Fibroblast of villous mesenchyme (primary cell): ENCODE data around the gene RASA4B. TPM values are rescaled to one million over a fixed set of nuclear protein-coding genes. Genes with fewer than 3 reads are reported as not detected.

ENCODE experiments used
- DNase-seq: peaks from one replicate; pipeline ENCODE4 v3.0.0-alpha.2; 2010; ENCODE audit warnings: low read depth
- H3K4me3 ChIP-seq: 2 replicates; pipeline ENCODE4 v1.5.1; 2011; ENCODE audit warnings: low read depth, mild to moderate bottlenecking, low read length
- CTCF ChIP-seq: IDR thresholded peaks from 2 replicates; pipeline ENCODE4 v1.5.1; 2012; ENCODE audit warnings: low read depth, mild to moderate bottlenecking, low read length; ENCODE audit not compliant: insufficient read depth
- total RNA-seq: library from RNA; depleted of rRNA; stranded (reverse); fragments of >200 nt; gene quantifications from 2 replicates; pipeline ENCODE4 v1.2.3, GENCODE V29; 2012

Gene RASA4B
- total RNA-seq, 1 donor, result 3.5 TPM

- no peak overlapping the region for H3K4me3 ChIP-seq
- no peak for DNase-seq
- TF ChIP-seq CTCF, result no peak
Observed at GRCh38 chr7:102436118-102436517, 81.5 kb downstream of the RASA4B start.

- TF ChIP-seq CTCF, result no peak
- no peak for DNase-seq
- peak overlapping the region; percentile 81 for H3K4me3 ChIP-seq
Observed at GRCh38 chr7:102434039-102434486, 83.5 kb downstream of the RASA4B start.

GRCh38 chr7:102433219-102434038, 84.1 kb downstream of the RASA4B start, which contains the start of gene ORAI2:
Gene ORAI2 (plus strand): TSS chr7:102433575. CDS start chr7:102438957, 5,382 bp downstream.
- peak within 1 kb of the TSS; percentile 81 for H3K4me3 ChIP-seq
- TF ChIP-seq CTCF, result no peak
- DNase-seq, result peak; percentile 72

Other genes starting within 250 kb of the RASA4B start
- 0.43 and 0.97 TPM in 2 replicates for gene SH2B2, start 230.9 kb downstream of the RASA4B start, total RNA-seq
- not detected in 2 replicates for gene SPDYE6, start 161.3 kb downstream of the RASA4B start, total RNA-seq
- 17.4 and 18.6 TPM in 2 replicates for gene PRKRIP1, start 121.4 kb downstream of the RASA4B start, total RNA-seq
- 40.6 and 49.9 TPM in 2 replicates for gene ORAI2, start 84.2 kb downstream of the RASA4B start, total RNA-seq
- gene ALKBH4, start 52.9 kb downstream of the RASA4B start, total RNA-seq, result 10.8 and 19.6 TPM in 2 replicates
- gene LRWD1, start 52.8 kb downstream of the RASA4B start, total RNA-seq, result 22.9 and 37.7 TPM in 2 replicates
- 28.0 and 34.5 TPM in 2 replicates for gene POLR2J, start 38.9 kb downstream of the RASA4B start, total RNA-seq
- 3.2 and 4.7 TPM in 2 replicates for gene UPK3BL2, start 25.9 kb upstream of the RASA4B start, total RNA-seq
- not detected in 2 replicates for gene SPDYE2, start 33.4 kb upstream of the RASA4B start, total RNA-seq
- 33.2 and 43.6 TPM in 2 replicates for gene POLR2J3, start 54.8 kb upstream of the RASA4B start, total RNA-seq
- gene RASA4, start 99.0 kb upstream of the RASA4B start, total RNA-seq, result 9.7 and 10.4 TPM in 2 replicates
- 7.3 and 9.3 TPM in 2 replicates for gene UPK3BL1, start 125.0 kb upstream of the RASA4B start, total RNA-seq
- gene SPDYE2B, start 132.5 kb upstream of the RASA4B start, total RNA-seq, result not detected in 2 replicates
- 4.8 and 8.2 TPM in 2 replicates for gene POLR2J2, start 153.9 kb upstream of the RASA4B start, total RNA-seq
- 8.2 and 8.4 TPM in 2 replicates for gene FAM185A, start 231.2 kb upstream of the RASA4B start, total RNA-seq